Mononuclear cell (primary cell): ENCODE results near the gene TBC1D22A. TPM values are rescaled to one million over a fixed set of nuclear protein-coding genes. Genes with fewer than 3 reads are reported as not detected.

Experiments
- H3K27me3 ChIP-seq: 2 replicates; pipeline ENCODE4 v1.6.0; 2011; ENCODE audit warnings: low read length, control low read depth; ENCODE audit not compliant: insufficient read depth
- H3K4me1 ChIP-seq: 2 replicates; pipeline ENCODE4 v1.5.1; 2011; ENCODE audit warnings: mild to moderate bottlenecking, low read length, control low read depth; ENCODE audit not compliant: insufficient read depth
- H3K4me3 ChIP-seq: 2 replicates; pipeline ENCODE4 v1.5.1; 2011; ENCODE audit warnings: mild to moderate bottlenecking, low read length, moderate library complexity
- H3K9me3 ChIP-seq: 2 replicates; pipeline ENCODE4 v1.5.1; 2011; ENCODE audit warnings: low read depth, mild to moderate bottlenecking, control low read depth, low read length
- total RNA-seq: library from RNA; depleted of rRNA; stranded (reverse); fragments of >200 nt; gene quantifications from one replicate; pipeline ENCODE4 v1.2.3, GENCODE V29; 2012

TBC1D22A gene
- total RNA-seq, 1 donor, result 14.1 TPM

DNA sequence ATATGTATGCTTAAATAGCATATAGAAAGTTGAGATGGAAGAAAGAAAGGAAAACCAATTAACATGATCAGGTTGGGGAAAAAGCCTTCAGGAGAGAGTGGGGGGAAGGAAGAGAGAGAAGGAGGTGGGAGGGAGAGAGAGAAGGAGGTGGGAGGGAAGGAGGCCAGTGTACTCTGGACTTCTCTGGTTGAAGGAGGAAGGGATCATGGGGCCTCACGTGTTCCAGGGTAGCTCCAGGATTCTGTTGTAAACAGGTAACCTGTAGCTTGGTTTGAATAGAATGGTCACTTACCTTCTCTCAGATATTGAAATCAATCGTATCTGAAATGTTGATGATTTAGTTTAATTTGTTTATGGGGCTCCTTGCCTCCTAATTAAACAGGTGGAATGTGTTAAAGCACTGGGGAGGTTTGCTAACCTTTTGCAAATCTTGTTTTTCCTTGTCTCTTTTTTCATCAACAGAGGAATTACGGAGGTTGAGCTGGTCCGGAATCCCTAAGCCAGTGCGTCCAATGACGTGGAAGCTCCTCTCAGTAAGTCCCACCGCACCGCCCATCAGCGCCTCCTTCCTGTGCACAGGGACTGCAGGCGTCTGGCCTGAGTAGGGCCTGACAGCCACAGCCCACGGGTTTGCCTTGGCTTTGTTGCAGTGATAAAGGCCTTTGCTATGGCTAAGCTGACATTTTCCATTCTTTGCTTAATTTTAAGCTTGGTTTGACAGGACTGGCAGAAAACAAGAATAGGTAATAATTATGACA, 115.9 kb downstream of the TBC1D22A start:
- Histone ChIP-seq H3K9me3 (no peaks in the 10 kb centered on the region), H3K4me1 (no peaks in the 10 kb centered on the region), H3K27me3 (no peaks in the 10 kb centered on the region), H3K4me3 (no peak overlapping the region)

DNA sequence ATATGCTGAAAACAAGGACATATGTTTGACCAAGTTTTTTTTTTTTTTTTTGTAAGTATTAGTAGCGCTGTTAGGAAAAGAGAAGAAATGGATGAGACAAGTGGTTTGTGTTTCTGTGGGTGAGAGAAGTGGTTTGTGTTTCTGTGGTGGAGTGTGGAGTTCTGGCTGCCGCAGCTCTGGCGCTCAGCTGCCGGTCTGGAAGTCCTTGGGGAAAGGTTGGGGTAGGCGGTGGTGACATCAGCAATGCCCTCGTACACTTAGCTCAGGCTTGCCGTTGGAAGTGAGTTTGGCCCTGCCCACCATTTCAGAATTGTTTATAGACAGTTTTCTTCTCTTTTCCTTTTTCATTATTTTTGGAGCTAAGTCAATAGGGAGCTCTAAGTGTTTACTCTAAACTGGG, 116.6 kb downstream of the TBC1D22A start:
- no peaks in the 10 kb centered on the region for H3K4me1 ChIP-seq
- H3K9me3 ChIP-seq, result no peaks in the 10 kb centered on the region
- H3K27me3 ChIP-seq, result no peaks in the 10 kb centered on the region
- no peak overlapping the region for H3K4me3 ChIP-seq

DNA sequence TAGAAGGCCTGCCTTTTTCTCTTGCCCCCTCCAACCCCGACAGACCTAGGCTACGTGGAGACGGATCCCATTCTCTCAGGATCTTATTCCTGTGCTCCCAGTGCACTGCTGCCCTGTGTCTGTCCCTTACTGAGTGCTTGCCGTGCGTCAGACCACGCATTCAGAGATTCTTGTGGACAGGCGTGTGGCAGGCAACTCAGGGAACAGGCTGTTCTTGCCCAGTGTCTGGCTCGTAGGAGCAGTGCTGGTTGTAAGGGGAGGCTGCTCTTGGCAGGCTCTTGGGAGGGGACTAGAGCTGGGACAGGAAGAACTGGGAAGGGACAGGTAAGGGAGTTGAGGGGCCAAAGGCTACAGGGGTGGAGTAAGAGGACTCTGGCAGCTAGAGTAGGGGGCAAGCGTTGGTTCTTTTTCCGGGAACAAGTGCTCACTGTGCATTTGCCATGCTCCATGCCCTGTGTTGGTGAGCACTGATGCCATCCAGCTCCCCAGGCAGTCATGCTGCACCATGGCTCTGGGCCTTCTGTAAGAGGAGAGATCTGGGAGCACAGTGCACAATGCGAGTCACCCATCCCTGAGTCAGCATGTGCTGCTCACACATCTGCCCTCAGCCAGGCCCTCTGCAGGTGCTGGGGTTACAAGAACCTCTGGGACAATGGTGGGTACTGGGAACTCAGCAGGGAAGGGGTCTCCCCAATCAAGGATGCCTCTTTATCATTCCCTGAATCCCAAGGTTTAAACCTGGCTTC, 119.1 kb downstream of the TBC1D22A start:
- Histone ChIP-seq H3K4me3 (no peak overlapping the region), H3K27me3 (no peaks in the 10 kb centered on the region), H3K4me1 (no peaks in the 10 kb centered on the region), H3K9me3 (no peaks in the 10 kb centered on the region)

DNA sequence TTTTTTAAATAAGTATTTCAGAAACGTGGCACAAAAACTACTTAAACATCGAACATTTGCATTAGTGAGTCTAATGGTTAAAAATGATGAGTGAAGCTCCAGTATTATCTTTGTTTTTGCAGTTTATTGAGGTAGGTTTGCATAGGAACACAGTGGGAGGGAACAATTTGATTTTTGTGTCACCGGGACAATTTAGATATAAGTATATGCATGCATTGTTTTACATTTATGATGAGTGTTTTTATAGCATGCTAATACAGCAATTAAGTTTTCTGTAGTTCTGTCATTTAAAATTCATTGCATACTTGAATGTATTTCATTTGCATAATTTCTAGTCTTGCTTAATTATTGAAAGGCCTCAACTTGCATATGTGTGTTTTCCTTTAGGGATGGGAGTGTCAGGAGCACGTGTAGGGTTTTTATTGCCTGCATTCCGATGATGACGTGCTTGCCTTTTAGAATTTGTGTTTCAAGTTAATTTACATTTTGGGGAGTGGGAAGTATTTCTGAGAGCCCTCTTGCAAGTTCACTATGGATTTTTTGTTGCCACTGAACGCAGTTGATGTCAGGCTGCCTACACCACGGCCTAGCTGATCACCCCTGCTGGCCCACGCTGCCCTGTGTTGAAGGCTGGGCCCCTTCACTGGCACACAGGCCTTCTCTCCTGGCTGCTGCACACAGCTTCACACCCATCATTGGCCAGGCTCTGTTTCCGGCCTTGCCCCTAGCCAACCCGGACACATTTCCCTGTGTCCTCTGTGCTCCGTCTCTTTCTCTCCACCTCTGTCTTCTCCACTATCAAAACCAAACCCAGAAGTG, 120.9 kb downstream of the TBC1D22A start:
- Histone ChIP-seq H3K4me3 (no peak overlapping the region), H3K4me1 (no peaks in the 10 kb centered on the region), H3K9me3 (no peaks in the 10 kb centered on the region), H3K27me3 (no peaks in the 10 kb centered on the region)

DNA sequence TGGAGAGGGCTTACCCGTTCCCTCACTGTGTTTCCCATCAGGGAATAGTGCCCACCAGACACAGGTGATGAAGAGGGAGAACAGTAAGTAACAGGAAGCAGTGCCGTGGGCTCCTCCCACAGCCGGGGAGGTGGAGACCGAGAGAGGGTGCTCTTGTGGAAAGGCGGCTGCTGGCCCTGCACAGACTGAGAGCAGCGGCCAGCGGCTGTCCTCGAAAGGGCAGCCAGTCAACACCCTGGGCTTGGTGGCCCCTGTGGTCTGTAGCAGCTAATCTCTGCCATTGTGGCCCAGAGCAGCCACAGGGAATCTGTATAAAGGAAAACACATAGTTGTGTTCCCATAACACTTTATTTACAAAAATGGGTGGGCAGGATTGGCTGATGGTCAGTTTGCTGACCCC, 121.9 kb downstream of the TBC1D22A start:
- Histone ChIP-seq H3K4me3 (no peak overlapping the region), H3K27me3 (no peaks in the 10 kb centered on the region), H3K9me3 (no peaks in the 10 kb centered on the region), H3K4me1 (no peaks in the 10 kb centered on the region)

DNA sequence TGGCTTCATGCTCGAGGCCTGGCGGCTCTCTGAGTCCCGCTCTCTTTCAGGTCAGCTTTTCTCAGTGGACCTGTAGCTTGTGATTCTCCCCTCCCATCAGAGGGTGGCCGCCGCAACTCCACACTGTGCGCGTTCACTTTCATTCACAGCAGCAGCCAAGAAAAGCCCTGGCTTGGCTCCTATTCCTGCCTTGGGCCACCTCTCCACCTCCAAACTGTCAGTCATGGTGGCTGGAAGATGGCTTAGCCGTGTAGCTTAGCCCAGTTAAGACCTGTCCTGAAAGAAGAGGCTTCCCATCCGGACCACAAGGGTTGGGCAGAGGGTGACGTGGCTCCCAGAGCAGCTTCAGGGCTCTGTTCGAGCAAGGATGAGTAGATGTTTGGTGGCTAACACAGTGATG, 125.5 kb downstream of the TBC1D22A start:
- Histone ChIP-seq H3K9me3 (no peaks in the 10 kb centered on the region), H3K4me3 (no peak overlapping the region), H3K4me1 (no peaks in the 10 kb centered on the region), H3K27me3 (no peaks in the 10 kb centered on the region)

DNA sequence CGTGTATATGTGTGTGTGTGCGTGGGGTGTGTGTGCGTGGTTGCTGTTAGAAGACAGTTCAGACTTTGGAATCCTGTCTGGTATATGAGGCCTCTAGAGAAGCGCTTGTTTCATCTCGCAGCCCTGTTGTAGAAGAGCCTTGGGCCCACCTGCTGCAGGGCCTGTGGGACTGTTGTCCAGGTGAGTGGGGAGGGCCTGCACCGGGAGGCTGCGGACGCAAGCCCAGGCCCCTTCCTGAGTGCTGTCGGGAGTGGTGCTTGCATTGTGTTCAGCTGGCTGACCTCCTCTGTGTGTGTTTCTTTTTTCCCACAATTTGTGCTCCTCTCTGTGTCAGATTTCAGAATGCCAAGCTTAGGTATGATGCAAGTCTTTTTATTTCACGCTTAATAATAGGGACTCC, 128.4 kb downstream of the TBC1D22A start:
- H3K9me3 ChIP-seq, result no peaks in the 10 kb centered on the region
- H3K27me3 ChIP-seq, result no peaks in the 10 kb centered on the region
- peaks cover 2% of the 10 kb centered on the region for H3K4me1 ChIP-seq
- H3K4me3 ChIP-seq, result no peak overlapping the region

DNA sequence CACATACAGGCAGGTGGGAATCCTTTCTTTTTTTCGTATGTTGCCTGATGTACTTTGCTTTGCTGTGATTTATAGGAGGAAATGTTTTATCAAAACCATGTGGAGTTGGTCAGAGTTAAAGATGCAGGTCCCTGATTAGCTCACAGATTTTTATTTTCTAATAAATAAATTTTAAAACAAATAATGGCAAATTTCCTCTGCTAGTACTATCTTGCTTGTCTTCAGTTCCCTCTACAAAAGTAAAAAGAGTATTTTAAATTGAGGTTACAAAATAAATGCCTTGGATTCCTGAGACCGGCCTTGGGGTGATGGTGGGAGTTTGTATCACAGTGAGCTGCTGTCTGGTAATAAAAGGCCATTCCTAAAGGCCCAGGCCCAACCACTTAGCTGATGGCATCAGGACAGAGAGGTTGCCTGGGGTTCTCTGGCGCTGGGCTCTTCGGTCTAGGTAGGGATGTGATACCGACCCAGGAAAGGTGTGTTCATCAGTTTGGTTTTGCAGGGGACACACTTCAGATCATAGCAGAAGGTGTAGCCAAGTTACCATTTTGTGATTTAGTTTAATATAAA, 129.0 kb downstream of the TBC1D22A start:
- H3K4me3 ChIP-seq, result no peak overlapping the region
- H3K4me1 ChIP-seq, result peaks cover 4% of the 10 kb centered on the region
- H3K9me3 ChIP-seq, result no peaks in the 10 kb centered on the region
- no peaks in the 10 kb centered on the region for H3K27me3 ChIP-seq

DNA sequence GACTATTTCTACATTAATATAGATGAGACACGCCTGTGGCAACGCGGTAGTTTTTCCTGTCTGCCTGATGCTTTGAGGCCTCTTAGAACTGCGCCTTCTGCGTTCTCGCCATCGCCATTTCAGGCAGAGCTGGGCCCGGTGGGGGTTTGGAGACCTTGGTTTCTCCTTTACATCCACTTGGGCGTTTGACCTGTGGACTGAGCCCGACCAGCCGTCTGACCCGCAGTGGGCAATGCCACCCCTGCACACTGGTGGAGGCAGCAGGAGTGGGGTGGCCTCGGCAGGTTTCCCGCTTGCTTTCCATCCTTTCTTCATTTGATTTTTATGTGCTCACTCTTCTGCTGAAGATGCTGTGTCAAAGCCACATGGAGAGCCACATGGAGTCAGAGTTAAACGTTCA, 130.4 kb downstream of the TBC1D22A start:
- H3K4me3 ChIP-seq, result no peak overlapping the region
- H3K4me1 ChIP-seq, result peaks cover 6% of the 10 kb centered on the region
- H3K9me3 ChIP-seq, result no peaks in the 10 kb centered on the region
- H3K27me3 ChIP-seq, result no peaks in the 10 kb centered on the region

DNA sequence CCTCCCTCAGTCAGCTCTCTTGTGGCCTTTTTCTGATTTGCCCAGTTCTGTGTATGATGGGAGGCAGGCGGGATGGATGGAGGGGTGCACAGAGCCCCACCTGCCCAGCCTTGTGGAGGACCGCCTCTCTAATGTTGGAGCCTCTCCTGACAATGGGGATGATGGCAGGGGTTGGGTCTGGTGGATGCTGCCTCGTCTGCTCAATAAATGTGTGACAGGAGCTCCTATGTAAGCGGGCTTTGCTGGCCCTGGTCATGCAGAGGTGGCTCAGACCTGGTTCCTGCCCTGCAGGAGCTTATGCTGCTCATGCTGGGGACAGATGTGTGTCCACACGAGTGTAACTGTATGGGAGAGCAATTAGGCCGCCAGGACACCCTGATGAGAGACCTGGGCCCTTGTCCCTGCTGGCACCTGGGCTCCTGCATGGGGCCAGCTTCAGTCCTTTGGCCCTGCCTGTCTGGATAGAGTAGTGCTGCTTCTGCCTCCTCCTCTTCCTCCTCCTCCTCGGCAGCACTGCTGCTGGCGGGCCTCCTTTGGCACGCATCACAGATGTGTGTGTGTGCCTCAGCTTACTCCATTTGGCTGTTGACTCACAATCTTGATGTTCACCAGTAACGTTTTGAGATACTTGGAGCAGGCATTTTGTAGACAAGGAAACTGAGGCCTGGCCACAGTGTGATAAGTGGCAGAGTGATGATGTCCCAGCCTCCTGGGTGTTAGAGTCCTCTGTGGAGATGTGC, 131.0 kb downstream of the TBC1D22A start:
- Histone ChIP-seq H3K4me3 (no peak overlapping the region), H3K4me1 (peaks cover 6% of the 10 kb centered on the region), H3K9me3 (no peaks in the 10 kb centered on the region), H3K27me3 (no peaks in the 10 kb centered on the region)

DNA sequence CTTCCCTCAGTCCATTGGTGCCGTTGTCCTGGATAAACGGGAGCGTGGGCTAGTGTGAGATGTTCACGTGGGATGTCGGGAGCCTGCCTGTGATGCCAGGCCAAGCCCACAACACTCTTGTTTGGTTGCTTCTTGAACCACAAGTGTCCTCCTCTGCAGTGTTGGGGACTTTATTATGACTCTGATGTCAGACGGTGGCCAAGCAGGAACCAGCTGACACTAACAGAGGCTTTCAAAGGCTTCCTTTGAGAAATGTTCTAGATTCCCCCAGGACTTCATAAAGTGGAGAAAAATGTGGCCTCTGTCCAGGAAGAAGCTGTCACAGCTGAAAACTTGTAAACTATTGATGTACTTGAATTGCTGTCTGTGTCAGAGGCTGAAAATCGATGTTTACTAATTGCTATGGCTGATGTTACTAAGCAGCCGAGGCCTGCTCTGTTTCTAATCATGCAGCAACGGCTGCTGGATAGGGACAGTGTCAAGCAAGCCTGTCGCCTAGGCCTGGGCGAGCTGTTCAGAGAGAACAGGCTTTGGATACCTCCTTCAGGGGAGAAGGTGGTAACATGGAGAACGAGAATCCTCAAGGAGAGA, 131.7 kb downstream of the TBC1D22A start:
- no peak overlapping the region for H3K4me3 ChIP-seq
- H3K27me3 ChIP-seq, result no peaks in the 10 kb centered on the region
- H3K9me3 ChIP-seq, result no peaks in the 10 kb centered on the region
- H3K4me1 ChIP-seq, result peaks cover 6% of the 10 kb centered on the region

DNA sequence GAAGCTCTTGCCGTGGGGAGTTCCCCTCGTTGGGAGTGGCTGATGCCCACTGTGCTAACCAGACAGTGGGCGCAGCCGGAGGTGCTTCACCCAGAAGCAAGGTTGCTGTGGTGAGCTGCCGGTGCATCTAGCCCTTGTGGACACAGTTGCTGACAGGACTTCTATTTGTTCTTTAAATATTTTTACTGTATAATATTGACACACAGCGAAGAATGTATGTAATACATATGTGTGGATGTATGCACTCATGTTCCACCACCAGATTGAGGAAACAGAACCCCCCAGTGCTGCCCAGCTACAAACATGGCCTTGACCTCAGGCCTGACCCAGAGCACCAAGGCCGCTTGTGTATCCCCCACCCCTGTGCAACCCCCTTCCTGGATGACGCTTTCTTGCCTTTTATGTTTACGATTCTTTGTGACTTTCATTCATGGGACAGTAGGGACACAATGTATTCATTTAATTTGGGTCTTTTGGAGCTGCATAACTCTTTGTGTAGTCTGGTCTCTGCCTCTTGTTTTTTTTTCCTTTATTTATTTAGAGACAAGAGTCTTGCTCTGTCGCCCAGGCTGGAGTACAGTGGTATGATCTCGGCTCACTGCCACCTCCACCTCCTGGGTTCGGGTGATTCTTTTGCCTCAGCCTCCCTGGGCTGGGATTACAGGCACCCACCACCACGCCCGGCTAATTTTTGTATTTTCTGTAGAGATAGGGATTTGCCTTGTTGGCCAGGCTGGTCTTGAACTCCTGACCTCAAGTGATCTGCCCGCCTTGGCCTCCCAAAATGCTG, 132.6 kb downstream of the TBC1D22A start:
- Histone ChIP-seq H3K4me1 (peaks cover 6% of the 10 kb centered on the region), H3K27me3 (no peaks in the 10 kb centered on the region), H3K9me3 (no peaks in the 10 kb centered on the region), H3K4me3 (no peak overlapping the region)

DNA sequence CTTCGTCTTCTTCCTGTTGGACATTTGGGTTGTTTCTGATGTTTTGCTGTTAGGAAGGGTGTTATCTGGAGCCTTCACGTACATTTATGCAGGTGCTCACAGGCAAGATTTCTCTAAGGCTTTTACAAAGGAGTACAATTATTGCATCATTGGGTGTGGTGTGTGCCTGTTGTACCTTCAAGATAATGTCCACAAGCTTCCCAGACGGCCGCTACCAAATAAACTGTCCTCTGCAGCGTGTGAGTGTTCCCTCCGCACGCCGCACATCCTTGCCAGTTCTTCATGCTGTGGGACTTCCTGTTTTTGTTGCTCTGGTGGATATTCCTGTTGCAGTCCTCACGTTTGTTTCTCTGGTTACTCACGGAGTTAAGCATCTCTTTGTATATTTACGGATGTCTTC, 133.3 kb downstream of the TBC1D22A start:
- Histone ChIP-seq H3K4me1 (peaks cover 6% of the 10 kb centered on the region), H3K27me3 (no peaks in the 10 kb centered on the region), H3K4me3 (no peak overlapping the region), H3K9me3 (no peaks in the 10 kb centered on the region)
